HepG2 (cell line): ENCODE results near the gene MTF1. TPM values are rescaled to one million over a fixed set of nuclear protein-coding genes. Genes with fewer than 3 reads are reported as not detected.
A peak's percentile ranks its signal among the peaks of the same experiment; 100 is the strongest.

Experiments used
- ATM ChIP-seq: fragments of 450-650 bp; IDR thresholded peaks from 2 replicates; pipeline ENCODE4 v1.7.1; 2017; ENCODE audit warnings: mild to moderate bottlenecking, borderline replicate concordance
- CBX1 ChIP-seq: IDR thresholded peaks from one replicate; pipeline ENCODE4 v1.6.1; 2016; ENCODE audit warnings: antibody characterized with exemption, low read depth
- FOSL1 ChIP-seq: sonication (generic); formaldehyde crosslinking; IDR thresholded peaks from 2 replicates; pipeline ENCODE4 v1.9.0; 2021; ENCODE audit warnings: missing genetic modification reagents, borderline replicate concordance
- GATA4 ChIP-seq: sonication (generic); IDR thresholded peaks from 2 replicates; pipeline ENCODE4 v1.6.1; 2016; ENCODE audit warnings: antibody characterized with exemption, low read depth, borderline replicate concordance
- GPN1 ChIP-seq: sonication (generic); formaldehyde crosslinking; IDR thresholded peaks from 2 replicates; pipeline ENCODE4 v1.5.1; 2020; ENCODE audit warnings: missing genetic modification reagents, borderline replicate concordance
- HMGA1 ChIP-seq: sonication (generic); formaldehyde crosslinking; conservative IDR thresholded peaks from 2 replicates; pipeline ENCODE4 v1.4.0; 2020; ENCODE audit warnings: missing genetic modification reagents
- IRF1 ChIP-seq: sonication (generic); formaldehyde crosslinking; IDR thresholded peaks from 2 replicates; pipeline ENCODE4 v1.4.0; 2020; ENCODE audit warnings: low read depth, mild to moderate bottlenecking, missing genetic modification reagents
- KLF15 ChIP-seq: sonication (generic); formaldehyde crosslinking; IDR thresholded peaks from 2 replicates; pipeline ENCODE4 v1.8.1; 2023; ENCODE audit warnings: borderline replicate concordance, mild to moderate bottlenecking, inconsistent platforms, missing genetic modification reagents, mixed read lengths
- MYC ChIP-seq: sonication (generic); formaldehyde crosslinking; IDR thresholded peaks from 2 replicates; pipeline ENCODE4 v1.9.0; 2021; ENCODE audit warnings: missing genetic modification reagents, borderline replicate concordance
- NR1H2 ChIP-seq: sonication (generic); formaldehyde crosslinking; IDR thresholded peaks from 2 replicates; pipeline ENCODE4 v1.8.1; 2022; ENCODE audit warnings: low read depth, missing genetic modification reagents, borderline replicate concordance
- PHF21A ChIP-seq: sonication (generic); formaldehyde crosslinking; IDR thresholded peaks from 2 replicates; pipeline ENCODE4 v1.5.0; 2020; ENCODE audit warnings: mild to moderate bottlenecking, missing genetic modification reagents
- RBM39 ChIP-seq: fragments of 200-400 bp; formaldehyde crosslinking; IDR thresholded peaks from one replicate; pipeline ENCODE4 v1.6.1; 2018; ENCODE audit warnings: antibody characterized with exemption, mild to moderate bottlenecking, low read depth, low read length; ENCODE audit not compliant: poor library complexity, severe bottlenecking
- RFX1 ChIP-seq: fragments of 450-650 bp; IDR thresholded peaks from 2 replicates; pipeline ENCODE4 v1.6.1; 2017
- SPEN ChIP-seq: sonication (generic); formaldehyde crosslinking; IDR thresholded peaks from 2 replicates; pipeline ENCODE4 v1.5.1; 2020; ENCODE audit warnings: low read depth, mild to moderate bottlenecking, missing genetic modification reagents
- TSC22D2 ChIP-seq: sonication (generic); formaldehyde crosslinking; IDR thresholded peaks from 2 replicates; pipeline ENCODE4 v1.5.1; 2020; ENCODE audit warnings: missing genetic modification reagents, mild to moderate bottlenecking, borderline replicate concordance
- ZBTB20 ChIP-seq: sonication (generic); formaldehyde crosslinking; IDR thresholded peaks from 2 replicates; pipeline ENCODE4 v1.8.1; 2023; ENCODE audit warnings: missing genetic modification reagents, low read depth, mild to moderate bottlenecking, borderline replicate concordance
- ZFP62 ChIP-seq: sonication (generic); formaldehyde crosslinking; IDR thresholded peaks from 2 replicates; pipeline ENCODE4 v1.4.0; 2020; ENCODE audit warnings: missing genetic modification reagents
- ZMAT3 ChIP-seq: sonication (generic); formaldehyde crosslinking; conservative IDR thresholded peaks from 2 replicates; pipeline ENCODE4 v1.7.0; 2021; ENCODE audit warnings: missing genetic modification reagents
- ZNF44 ChIP-seq: sonication (generic); formaldehyde crosslinking; IDR thresholded peaks from 2 replicates; pipeline ENCODE4 v1.5.1; 2020; ENCODE audit warnings: mild to moderate bottlenecking, missing genetic modification reagents
- ZNF704 ChIP-seq: sonication (generic); formaldehyde crosslinking; IDR thresholded peaks from 2 replicates; pipeline ENCODE4 v1.8.1; 2023; ENCODE audit warnings: mild to moderate bottlenecking, inconsistent platforms, moderate library complexity, missing genetic modification reagents, borderline replicate concordance
- ZNF713 ChIP-seq: sonication (generic); formaldehyde crosslinking; IDR thresholded peaks from 2 replicates; pipeline ENCODE4 v1.4.0; 2020; ENCODE audit warnings: mild to moderate bottlenecking, missing genetic modification reagents
- ZNF724P ChIP-seq: sonication (generic); formaldehyde crosslinking; IDR thresholded peaks from 2 replicates; pipeline ENCODE4 v1.8.0; 2022; ENCODE audit warnings: missing genetic modification reagents, borderline replicate concordance
- polyA plus RNA-seq, 8 experiments: library from polyadenylated mRNA; depleted of rRNA in 3 of 8; stranded (reverse) in 7 of 8; unstranded in 1 of 8; fragments of >200 nt; fragmentation: Illumina TruSeq in 4 of 8; extraction: Trizol in 4 of 8; gene quantifications; 2 replicates each; pipeline versions ENCODE4 v1.2.1 to v1.2.3, GENCODE V29; 2011 to 2016; ENCODE audit warnings: low read depth in 4 of 8, missing spikeins in 1 of 8, mixed read lengths in 1 of 8; ENCODE audit not compliant: insufficient read depth in 1 of 8
- total RNA-seq, 5 experiments: library from RNA; depleted of rRNA; stranded (reverse); fragments of >200 nt; fragmentation: Illumina TruSeq; extraction: Trizol; gene quantifications; 2 replicates each; pipeline ENCODE4 v1.2.3, GENCODE V29; 2016; ENCODE audit warnings: low read depth in 1 of 5
- TF ChIP-seq, protein P1 (sequence below): sonication (generic); formaldehyde crosslinking; IDR thresholded peaks from 2 replicates; pipeline ENCODE4 v1.9.0; 2022; ENCODE audit warnings: missing genetic modification reagents, mild to moderate bottlenecking, borderline replicate concordance
- TF ChIP-seq, protein P2 (sequence below): sonication (generic); formaldehyde crosslinking; IDR thresholded peaks from 2 replicates; pipeline ENCODE4 v1.4.0; 2020; ENCODE audit warnings: missing genetic modification reagents
- TF ChIP-seq, protein P3 (sequence below): sonication (generic); formaldehyde crosslinking; IDR thresholded peaks from 2 replicates; pipeline ENCODE4 v1.5.0; 2020; ENCODE audit warnings: missing genetic modification reagents, mild to moderate bottlenecking, borderline replicate concordance

Gene MTF1
- total and polyA plus RNA-seq, 2 of the 13 experiments (the other 11 are each of a cell fraction or from before 2014, with no cell fraction given) = 2.4 to 3.3 TPM

- TF ChIP-seq ZNF704 (CRISPR knock-in tag) (no peak), TSC22D2 (CRISPR knock-in tag) (no peak), PHF21A (no peak), ZMAT3 (CRISPR knock-in tag) (no peak), SPEN (CRISPR knock-in tag) (peak; percentile 71), KLF15 (CRISPR knock-in tag) (no peak), FOSL1 (CRISPR knock-in tag) (no peak), RFX1 (no peak), ZNF44 (CRISPR knock-in tag) (no peak), ZBTB20 (no peak), ZNF724P (CRISPR knock-in tag) (peak; percentile 43; the same call in 1 of the 2 replicates), HMGA1 (CRISPR knock-in tag) (no peak), ZNF713 (CRISPR knock-in tag) (no peak), MYC (CRISPR knock-in tag) (peak; percentile 81), IRF1 (CRISPR knock-in tag) (no peak), NR1H2 (CRISPR knock-in tag) (0 out of 2 replicates have a peak, but pooled peaks have one; percentile 24), RBM39 (no peak), GATA4 (no peak), ATM (no peak), GPN1 (CRISPR knock-in tag) (no peak), ZFP62 (CRISPR knock-in tag) (no peak), CBX1 (no peak)
- TF ChIP-seq, protein P1, sequence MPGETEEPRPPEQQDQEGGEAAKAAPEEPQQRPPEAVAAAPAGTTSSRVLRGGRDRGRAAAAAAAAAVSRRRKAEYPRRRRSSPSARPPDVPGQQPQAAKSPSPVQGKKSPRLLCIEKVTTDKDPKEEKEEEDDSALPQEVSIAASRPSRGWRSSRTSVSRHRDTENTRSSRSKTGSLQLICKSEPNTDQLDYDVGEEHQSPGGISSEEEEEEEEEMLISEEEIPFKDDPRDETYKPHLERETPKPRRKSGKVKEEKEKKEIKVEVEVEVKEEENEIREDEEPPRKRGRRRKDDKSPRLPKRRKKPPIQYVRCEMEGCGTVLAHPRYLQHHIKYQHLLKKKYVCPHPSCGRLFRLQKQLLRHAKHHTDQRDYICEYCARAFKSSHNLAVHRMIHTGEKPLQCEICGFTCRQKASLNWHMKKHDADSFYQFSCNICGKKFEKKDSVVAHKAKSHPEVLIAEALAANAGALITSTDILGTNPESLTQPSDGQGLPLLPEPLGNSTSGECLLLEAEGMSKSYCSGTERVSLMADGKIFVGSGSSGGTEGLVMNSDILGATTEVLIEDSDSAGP (CRISPR knock-in tag) = no peak; the same call in 1 of the 2 replicates
- TF ChIP-seq, protein P2, sequence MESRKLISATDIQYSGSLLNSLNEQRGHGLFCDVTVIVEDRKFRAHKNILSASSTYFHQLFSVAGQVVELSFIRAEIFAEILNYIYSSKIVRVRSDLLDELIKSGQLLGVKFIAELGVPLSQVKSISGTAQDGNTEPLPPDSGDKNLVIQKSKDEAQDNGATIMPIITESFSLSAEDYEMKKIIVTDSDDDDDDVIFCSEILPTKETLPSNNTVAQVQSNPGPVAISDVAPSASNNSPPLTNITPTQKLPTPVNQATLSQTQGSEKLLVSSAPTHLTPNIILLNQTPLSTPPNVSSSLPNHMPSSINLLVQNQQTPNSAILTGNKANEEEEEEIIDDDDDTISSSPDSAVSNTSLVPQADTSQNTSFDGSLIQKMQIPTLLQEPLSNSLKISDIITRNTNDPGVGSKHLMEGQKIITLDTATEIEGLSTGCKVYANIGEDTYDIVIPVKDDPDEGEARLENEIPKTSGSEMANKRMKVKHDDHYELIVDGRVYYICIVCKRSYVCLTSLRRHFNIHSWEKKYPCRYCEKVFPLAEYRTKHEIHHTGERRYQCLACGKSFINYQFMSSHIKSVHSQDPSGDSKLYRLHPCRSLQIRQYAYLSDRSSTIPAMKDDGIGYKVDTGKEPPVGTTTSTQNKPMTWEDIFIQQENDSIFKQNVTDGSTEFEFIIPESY (CRISPR knock-in tag) = no peak; the same call in 1 of the 2 replicates
- TF ChIP-seq, protein P3, sequence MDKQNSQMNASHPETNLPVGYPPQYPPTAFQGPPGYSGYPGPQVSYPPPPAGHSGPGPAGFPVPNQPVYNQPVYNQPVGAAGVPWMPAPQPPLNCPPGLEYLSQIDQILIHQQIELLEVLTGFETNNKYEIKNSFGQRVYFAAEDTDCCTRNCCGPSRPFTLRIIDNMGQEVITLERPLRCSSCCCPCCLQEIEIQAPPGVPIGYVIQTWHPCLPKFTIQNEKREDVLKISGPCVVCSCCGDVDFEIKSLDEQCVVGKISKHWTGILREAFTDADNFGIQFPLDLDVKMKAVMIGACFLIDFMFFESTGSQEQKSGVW = no peak
Observed at GRCh38 chr1:37793773-37794371, 65.5 kb downstream of the MTF1 start, which contains the start of gene MANEAL (continued).
